Stimulated activated CD8-positive, alpha-beta memory T cell treated with anti-CD3 and anti-CD28 coated beads, Interleukin-4, amount 100 ng/mL, for 1 hour (primary cell): ENCODE measurements around the gene DCLK1.

Experiments
- DNase-seq, 2 donors: peaks; one replicate each; pipeline ENCODE4 v3.0.0-alpha.2; 2020; ENCODE audit warnings: low read depth in 2 of 2, low spot score in 1 of 2

Gene DCLK1

DNA sequence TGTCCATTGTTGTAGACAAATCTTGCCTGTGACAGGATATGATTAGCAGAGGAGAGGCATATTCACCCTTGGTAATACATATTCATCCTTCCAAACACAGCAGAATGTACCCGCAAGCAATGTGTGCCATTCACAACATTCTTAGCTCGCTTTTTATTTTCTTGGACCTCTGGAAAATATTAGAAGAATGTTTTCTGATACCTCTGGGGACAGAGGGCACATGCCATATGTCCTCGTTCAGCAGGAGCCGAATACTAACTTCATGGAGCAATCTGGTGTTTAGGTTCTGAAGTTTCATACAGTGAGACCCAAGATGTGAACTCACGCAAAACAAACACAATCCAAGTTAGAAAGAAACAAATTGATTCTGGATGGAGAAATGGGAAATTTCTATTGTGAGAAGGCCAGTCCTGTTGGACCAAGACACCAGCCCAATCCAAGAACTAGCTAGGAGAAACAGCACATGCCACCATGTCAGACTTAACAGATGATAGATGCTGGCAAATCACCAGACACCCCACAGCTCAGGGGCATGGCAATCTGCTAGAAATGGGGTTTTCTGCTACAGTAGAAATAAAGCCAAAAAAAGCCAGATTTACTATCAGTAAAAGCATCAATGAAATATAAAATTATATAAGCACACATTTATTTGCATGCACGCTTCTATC, 297.4 kb downstream of the DCLK1 start:
- no peak for DNase-seq

DNA sequence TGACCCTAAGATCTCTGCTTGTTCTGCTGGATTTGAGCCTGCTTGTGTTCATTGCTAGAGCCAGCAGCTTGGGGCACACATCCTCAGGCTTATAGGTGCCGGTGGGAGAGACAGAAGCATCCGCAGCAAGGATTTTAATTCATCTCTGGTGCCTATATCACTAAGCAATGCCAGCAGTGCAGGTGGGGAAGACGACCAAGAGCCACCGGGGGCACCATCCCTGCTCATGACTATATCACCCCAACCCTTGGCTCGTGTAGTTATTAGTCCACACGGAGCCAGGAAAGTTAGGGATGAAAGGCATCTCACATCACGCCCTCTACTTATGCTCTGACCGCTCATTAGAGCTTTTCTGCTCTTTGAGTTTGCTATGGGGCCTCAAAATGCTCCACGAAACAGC, 298.2 kb downstream of the DCLK1 start:
- no peak for DNase-seq

DNA sequence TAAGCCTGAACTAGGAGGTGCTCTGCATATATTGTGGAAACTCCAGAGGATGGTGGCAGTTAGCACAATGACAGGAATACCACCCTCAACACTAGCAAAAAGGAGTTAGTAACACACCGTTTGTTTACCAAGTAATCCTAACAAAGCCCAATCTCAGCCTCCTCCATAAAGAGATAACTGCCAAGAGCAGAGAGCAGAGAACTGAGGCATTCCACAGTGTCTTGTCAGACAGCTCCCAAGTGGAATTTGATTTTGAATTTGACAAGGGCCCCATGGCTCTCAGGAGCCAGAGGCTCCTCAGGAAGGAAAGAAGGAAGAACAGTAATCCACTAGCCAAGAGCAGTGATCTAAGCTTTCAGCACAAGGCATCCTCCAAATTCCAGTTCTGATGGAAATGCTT, 298.6 kb downstream of the DCLK1 start:
- no peak for DNase-seq

DNA sequence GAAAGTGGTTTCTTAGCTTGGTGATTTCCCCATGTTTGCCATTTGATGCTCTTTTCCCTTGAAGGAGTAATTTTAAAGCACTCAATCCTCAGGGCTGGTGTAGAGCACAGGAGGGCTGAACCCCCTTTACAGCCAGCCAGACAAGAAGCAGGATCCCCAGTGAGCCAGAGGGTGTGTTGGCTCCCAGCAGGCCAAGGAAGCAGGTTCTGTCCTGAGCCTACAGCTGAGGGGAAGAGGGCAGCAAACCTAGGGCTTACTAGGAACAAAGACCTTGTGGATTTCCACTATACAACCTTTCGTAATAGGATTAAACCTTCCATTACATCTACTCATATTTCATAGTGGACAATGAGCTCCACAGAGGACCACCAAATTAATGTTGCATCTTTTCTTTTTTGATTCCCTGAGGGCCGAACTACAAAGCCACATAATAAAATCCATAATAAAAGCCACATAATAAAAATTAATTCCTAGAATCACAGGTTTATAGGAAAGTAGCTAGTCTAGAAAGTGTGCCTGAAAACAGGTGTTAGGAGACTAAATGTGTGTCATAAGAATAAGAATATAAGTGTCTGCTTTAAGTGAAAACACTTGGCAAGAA, 300.2 kb downstream of the DCLK1 start:
- DNase-seq, result no peak

DNA sequence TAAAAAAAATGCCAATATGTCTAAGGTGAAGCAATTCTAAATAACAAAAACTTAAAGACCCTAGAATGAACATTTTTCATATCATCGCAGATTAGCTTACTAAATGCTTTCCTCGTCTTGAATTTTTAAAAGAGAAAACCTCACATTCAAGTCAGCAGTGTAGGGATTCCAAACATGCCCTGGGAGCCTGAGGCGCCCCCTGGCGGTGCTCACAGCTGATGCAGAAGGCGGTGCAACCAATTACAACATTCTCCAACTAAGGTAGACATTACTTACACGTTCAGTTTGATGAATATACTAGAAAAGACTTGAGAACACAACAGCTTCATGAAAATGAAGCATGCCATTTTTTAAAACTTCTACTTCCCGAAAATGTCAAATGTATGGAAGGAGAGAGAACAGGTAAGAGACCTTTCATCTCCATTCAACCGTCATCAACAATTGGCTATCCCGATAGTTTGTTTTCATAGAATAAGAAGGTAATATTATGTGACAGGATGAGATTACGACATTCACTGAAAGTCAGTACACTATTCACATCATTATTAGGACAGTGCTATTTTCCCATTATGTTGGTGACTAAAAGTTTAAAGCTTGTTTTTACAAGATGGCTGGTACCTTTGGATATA, 304.4 kb downstream of the DCLK1 start:
- DNase-seq, result no peak

DNA sequence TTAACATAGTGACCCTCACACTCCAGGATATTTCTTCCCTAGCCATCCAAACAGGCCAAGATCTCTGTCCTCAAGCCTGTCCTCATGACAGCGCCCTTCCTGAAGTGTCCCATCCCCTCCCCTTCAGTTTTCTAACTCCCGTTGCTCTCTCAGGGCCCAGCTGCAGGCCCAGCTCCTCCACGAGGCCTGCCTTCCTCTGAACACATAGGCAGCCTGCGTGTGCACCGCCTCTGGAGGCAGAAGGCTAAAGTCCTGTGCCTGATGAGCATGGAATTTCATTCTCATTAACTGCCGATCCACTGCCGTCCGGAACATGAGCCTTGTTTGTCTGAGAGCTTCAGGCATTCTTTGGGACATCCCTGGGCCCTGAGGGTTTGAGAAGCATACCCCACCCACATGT, 306.4 kb downstream of the DCLK1 start:
- no peak for DNase-seq

DNA sequence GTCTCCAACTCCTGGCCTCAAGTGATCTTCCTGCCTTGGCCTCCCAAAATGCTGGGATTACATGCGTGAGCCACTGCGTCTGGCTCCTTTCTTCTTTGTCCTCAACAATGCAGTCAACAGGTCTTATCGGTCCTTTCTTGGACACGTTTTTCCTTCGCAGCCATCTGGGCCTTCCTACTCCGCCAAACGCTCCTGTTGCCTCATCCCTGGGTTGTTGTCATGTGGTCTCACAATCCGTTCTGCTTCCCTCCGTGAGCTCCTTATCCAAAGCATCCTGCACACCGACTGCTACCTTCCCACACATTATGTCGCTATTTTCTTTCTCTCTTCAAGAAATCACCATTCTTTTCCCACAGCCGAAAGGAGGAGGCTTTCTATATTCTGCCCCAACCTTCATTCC, 306.8 kb downstream of the DCLK1 start:
- DNase-seq, result no peak

DNA sequence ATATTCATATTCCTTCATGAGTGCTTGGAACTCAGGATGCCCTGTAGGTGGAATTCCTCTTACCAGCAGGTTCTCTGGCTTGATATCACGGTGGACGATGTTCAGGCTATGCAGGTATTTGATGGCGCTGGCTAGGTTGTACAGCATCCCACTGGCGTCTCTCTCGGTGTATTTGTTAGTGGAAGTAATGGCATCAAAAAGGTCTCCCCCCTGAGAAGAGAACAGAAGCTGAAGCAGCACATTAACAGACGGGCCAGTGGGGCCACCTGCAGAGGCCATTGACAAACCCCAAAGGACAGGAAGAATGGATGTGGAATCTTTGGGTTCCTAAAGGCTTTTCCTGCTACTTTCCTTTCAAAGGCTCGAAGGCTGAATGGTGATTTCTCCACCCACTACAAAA, 308.5 kb downstream of the DCLK1 start:
- DNase-seq, result no peak

DNA sequence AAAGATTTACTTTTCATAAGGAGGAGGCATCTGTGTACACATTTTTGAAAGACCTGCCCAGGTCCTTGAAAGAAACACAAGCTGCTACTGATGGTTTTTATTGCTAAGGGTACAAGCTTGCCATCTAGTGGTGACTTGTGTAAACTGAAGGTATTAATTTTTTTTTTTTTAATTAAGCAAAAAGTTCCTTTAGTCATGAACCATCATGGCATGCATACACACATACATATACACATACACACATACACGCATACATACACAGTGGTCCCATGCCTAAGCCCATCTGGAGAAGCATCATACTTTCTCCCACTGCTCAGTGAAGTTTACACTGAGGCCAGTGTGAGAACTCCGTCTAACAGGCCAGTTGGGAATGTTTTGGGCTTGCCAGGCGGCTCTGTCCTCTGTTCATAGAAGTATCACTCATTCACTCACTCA, 312.5 kb downstream of the DCLK1 start:
- no peak for DNase-seq

DNA sequence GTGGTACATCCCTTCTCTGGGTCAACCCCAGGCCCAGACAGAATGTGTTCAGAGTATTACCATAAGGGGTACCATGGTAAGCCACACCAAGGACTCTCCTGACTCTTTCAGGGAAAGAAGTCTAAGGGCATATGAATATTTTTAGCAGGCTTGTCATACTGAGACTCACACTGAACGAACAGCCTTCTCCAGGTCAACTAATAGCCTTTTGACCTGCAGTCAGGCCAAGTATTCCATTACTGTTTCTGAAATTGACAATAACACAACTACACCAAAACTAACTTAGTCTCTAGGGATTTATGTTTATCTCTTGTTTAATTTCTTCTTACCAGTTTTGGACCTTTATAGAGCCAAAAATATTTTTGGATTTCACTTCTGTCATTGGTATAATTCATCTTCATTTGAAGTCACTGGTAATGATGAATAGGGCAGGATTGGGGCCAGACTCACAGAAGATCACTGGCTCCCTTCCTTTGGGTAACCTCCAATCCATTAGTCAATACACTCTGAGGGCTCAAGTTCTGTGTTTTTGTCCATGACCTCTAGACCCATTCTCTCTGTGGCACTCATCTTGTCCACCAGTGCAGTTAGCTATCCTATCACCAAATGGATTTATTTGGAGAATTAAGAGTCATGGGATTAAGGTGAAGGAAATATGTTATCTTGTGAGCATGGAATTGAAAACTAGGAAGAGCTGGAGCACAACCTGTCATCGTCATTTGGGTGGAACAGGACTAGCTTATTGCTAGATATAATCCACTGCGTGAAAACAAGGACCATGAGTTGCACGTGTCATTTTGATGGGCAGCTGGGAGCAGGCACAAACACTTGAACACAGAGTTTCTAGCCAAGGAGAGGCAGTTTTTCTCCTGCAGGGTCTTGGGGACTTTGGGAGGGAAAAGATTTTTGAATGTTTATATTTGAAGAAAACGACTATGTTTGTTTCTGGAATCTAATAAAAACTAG, 313.3 kb downstream of the DCLK1 start:
- no peak for DNase-seq

DNA sequence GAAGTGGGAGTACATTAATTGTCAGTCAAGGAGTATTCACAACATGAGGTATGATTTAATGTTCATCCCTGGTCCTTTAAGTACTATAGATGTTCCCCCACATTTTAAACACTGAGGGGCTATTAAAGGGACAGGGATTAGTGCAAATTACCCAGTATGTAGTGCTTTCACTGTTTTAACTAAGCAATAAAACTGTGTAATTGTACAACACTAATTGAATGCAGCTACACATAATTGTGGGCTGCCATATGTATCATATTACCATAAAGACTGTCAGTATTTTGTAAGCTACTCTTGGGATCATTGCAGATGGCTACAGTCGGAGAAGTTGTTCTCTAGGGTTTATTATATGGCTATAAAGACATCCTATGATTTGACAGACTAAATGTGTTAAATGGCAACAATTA, 316.6 kb downstream of the DCLK1 start:
- DNase-seq, result no peak

DNA sequence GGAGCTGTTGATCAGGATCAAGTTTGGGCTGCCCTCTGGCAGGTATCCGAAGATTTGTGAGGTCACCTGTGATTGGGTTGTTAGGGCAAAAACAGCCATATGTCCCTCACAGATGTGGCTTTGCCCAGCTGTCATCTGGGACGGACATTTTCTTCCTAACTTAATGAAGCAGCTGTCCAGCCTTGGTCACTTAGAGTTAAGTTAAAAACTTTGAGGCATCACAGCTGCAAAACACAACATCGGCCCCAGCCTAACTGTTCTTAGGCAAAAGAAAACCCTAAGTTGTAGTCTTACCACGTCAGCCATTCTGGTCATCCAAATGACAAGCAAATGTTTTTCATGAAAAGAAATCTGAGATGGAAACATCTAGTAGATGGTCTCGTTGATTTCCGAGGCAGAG, 318.4 kb downstream of the DCLK1 start:
- DNase-seq, result no peak

DNA sequence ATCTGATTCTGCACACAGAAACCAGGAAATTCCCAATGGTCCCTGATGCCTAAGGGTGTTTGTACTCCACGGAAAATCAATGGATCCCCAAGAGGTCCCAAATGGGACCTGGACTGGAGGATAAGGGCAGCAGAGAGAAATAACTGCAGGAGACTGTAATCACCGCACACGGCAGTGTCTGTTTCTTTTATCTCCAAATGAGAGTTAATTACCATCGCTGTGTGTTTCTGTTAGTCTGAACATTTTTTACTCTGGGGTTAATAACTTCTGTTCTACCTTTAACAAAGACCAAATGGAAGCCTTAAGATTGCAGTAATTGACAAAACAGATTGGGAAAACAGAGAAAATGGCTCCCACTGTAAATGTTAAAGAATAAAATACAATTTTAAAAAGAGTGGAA, 320.9 kb downstream of the DCLK1 start:
- DNase-seq, result no peak

DNA sequence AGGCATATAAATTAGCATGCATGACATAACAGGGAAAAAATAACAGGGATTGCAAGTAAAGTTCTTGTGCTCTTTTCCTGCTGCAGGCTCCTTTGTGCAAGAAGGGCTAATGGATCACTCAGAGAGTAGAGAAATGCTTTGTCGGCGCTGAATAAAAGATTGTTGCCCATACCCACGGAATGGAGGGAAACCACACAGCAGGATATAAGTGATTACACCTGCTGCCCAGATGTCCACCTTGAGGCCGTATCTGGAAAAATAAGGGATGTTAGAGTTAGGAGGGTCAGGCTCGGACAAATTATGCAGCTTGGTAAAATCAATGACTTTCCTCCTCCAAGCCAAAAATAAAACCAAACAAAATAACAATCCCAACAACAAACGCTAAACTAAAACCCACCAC, 322.3 kb downstream of the DCLK1 start:
- no peak for DNase-seq

DNA sequence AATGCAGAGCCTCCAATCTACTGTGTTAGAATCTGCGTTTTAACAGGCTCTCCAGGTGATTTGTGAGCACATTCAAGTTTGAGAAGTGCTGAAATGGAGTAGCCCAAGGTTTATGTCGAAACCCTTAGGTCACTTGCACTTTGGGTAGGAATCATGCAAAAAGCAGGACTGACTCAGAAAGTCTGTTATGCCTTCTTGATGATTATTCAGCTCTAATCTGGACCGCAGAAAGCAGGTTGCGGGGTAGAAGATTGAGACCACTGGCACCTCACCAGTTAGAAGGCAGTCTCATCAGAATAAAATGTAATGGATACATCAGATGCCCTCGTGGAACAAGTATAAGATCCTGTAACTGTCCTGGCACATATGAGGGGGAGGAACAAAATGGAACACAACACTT, 326.3 kb downstream of the DCLK1 start:
- DNase-seq, result no peak

DNA sequence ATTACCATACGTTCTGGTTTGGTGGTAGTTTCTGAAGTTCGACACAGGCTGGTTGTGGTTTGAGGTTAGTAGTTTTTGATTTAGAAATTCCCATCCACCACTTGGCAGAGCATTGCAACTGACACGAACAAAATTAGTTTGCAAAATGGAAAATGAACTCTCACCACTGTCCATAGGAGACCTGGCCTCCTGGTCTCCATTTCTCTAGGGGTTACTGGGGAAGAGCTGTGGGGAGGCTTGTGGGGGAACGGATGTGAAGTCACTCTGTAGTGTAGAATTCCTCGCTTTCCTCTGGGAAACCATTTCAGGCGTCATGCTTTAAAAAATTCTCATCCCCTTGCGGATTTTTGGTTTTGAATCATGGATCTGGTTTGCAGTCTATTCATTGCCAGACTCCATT, 333.2 kb downstream of the DCLK1 start:
- DNase-seq, result no peak

DNA sequence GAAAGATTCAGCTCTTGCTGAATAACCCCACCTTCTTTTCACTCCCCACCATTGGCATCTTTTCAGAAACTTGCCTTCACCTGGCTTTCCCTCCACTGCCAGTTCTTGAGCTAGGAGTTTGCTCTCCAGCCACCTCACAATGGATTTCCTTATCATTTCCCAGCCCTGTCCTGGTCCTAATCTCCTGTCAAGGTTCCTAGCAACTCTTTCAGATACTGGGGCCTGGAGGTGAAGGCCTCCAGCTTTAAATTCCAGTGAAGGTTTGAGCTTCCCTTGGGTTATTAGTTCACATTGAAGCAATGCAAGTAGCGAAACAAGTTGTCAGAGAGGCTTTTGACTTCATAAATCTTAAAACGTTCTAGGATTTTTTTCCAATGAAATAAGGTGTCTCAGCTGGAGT, 333.9 kb downstream of the DCLK1 start:
- DNase-seq, result no peak

DNA sequence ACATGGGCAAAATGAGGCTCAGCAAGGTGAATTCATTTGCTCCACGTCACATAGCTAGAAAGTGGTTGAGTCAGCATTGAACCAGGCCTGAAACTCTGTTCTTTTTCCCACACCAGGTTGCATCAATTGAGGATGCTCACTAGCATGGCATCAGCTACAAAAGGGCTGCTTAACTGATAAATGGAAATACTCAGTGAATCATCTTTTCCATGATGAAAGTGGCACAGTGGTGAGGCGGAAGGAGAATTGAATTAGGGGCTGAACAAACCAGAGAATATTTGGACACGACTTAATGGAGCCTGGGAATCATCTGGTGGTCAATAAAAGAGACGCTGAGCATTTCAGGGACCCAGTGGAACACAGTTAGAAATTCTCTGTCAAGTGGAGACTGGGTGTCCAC, 334.6 kb downstream of the DCLK1 start:
- DNase-seq, result no peak

DNA sequence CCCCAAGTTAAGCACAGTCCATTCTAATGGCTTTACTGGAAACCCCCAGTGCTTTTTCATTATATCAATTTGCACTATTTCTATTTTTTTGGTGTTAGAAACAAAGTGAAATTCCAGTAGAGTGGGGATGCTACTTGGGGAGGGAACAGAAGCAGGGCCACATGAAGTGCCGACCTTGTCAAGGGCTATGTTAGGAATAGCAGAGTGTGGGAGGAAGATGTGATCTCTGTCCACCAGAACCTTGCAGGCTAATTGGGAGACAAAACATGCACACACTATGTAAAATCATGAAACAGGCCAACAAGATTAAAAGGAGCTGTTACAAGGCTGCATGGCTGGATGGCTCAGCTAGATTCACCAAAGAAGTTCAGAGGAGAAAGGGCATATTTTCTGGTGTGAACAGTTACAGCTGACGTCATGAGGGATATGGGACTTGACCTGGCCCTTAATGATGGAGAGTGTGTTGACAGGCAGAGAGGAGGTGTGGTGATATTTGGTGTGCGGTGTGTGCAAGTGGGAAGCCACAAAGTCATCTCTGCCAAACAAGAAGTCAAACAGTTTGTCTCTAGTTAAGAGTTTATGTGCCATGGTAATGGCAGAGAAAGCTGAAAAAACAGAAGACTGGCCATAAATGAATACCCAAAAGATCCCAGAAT, 336.3 kb downstream of the DCLK1 start:
- no peak for DNase-seq

DNA sequence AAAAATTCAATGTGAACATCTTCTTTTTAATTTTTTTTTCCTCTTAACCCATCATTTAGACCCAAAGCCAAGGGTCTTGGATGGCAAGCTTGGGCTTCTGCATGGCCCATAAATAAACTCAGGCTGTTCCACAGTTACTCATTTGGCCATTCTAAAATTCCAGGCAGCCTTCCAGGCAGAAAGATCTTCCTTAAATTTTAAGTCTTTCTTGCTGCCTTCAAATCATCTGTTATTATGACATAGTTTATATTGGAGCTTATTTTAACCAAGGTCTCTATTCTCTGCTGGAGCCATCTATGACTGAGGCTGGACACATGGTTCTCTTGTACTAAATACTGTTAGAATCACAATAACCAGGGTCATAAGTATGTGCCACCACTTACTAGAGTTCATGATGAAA, 337.4 kb downstream of the DCLK1 start:
- no peak for DNase-seq

DNA sequence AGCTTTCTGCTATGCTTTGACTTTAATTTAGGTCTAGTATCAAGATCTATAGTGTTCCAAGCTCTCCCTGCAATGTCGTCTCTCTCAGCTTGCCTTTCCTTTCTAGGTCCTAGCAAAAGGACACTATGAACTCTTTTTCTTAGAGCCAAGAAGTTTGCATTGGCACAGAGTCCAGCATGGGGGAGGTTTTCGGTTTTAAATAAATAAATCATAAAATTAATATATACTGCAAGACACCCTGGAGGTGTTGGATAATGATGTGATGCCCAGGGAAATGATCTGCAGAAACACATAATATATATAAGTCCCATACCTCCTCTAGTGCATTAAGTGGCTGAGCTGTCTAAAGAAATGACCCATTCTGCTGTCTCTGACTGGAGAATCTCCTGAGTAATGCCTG, 338.3 kb downstream of the DCLK1 start:
- DNase-seq, result no peak
